Endodermal cell (in vitro differentiated cells): Measurements from ENCODE around the gene ANKRD44. TPM values are rescaled to one million over a fixed set of nuclear protein-coding genes. Genes with fewer than 3 reads are reported as not detected.

ENCODE experiments used
- DNase-seq: peaks from one replicate; pipeline ENCODE4 v3.0.0-alpha.2; 2017
- H3K27ac ChIP-seq: 2 replicates; pipeline ENCODE4 v1.5.1; 2013; ENCODE audit warnings: mild to moderate bottlenecking, low read depth, low read length, moderate library complexity
- H3K27me3 ChIP-seq: 2 replicates; pipeline ENCODE4 v1.6.1; 2013; ENCODE audit warnings: mild to moderate bottlenecking, low read length, moderate library complexity; ENCODE audit not compliant: insufficient read depth, control insufficient read depth, poor library complexity, severe bottlenecking
- H3K36me3 ChIP-seq: 2 replicates; pipeline ENCODE4 v1.7.0; 2013; ENCODE audit warnings: mild to moderate bottlenecking, low read length, moderate library complexity; ENCODE audit not compliant: control insufficient read depth, insufficient read depth
- H3K4me1 ChIP-seq: one replicate; pipeline ENCODE4 v1.7.0; 2013; ENCODE audit warnings: low read length; ENCODE audit not compliant: control insufficient read depth, insufficient read depth
- H3K4me3 ChIP-seq: 2 replicates; pipeline ENCODE4 v1.5.1; 2013; ENCODE audit warnings: mild to moderate bottlenecking, low read length, moderate library complexity
- H3K9ac ChIP-seq: 2 replicates; pipeline ENCODE4 v1.6.1; 2013; ENCODE audit warnings: mild to moderate bottlenecking, low read length, moderate library complexity; ENCODE audit not compliant: poor library complexity, severe bottlenecking; ENCODE audit errors: extremely low read depth
- H3K9me3 ChIP-seq: 2 replicates; pipeline ENCODE4 v1.6.1; 2013; ENCODE audit warnings: mild to moderate bottlenecking, low read length, moderate library complexity; ENCODE audit not compliant: control insufficient read depth
- H3K27ac Mint-ChIP-seq: 2 replicates; pipeline ENCODE4 v1.8.0; 2020; ENCODE audit warnings: mixed read lengths
- H3K27me3 Mint-ChIP-seq: 2 replicates; pipeline ENCODE4 v1.8.0; 2021; ENCODE audit warnings: mild to moderate bottlenecking, mixed read lengths; ENCODE audit not compliant: insufficient read depth
- H3K36me3 Mint-ChIP-seq: 2 replicates; pipeline ENCODE4 v1.8.0; 2020; ENCODE audit warnings: low read depth, mixed read lengths
- H3K4me1 Mint-ChIP-seq: 2 replicates; pipeline ENCODE4 v1.8.0; 2020; ENCODE audit warnings: mixed read lengths
- H3K4me3 Mint-ChIP-seq: 2 replicates; pipeline ENCODE4 v1.8.0; 2020; ENCODE audit warnings: mild to moderate bottlenecking, moderate library complexity, mixed read lengths
- H3K9me3 Mint-ChIP-seq: 2 replicates; pipeline ENCODE4 v1.8.0; 2020; ENCODE audit warnings: mild to moderate bottlenecking, mixed read lengths
- WGBS, 2 experiments: methylation state at CpG; one replicate each; pipeline versions ENCODE4 v1.1.5 to v1.1.7; 2013; ENCODE audit warnings: missing lambda C conversion rate in 2 of 2, mixed read lengths in 1 of 2; ENCODE audit not compliant: insufficient coverage in 1 of 2, insufficient read length in 1 of 2; 5-methylcytosine and 5-hydroxymethylcytosine counted together
- total RNA-seq, 2 donors: library from RNA; stranded (reverse); fragmentation: NEBNext Ultra II Directional in 1 of 2; extraction: Animal tissue kit (Norgen Biotek cat#: 25700) in 1 of 2; gene quantifications; 2 replicates in 1 of 2; 3 replicates in 1 of 2; pipeline ENCODE4 v1.2.1, GENCODE V29; 2021
- TF ChIP-seq, protein P1 (sequence below): fragments of 200-600 bp; sonication (generic); conservative IDR thresholded peaks from 2 replicates; pipeline ENCODE4 v1.5.0; 2021; ENCODE audit warnings: antibody characterized with exemption, mild to moderate bottlenecking

Gene ANKRD44
- total RNA-seq, 2 donors from 2014 or later, result 6.2 to 10.6 TPM

DNA sequence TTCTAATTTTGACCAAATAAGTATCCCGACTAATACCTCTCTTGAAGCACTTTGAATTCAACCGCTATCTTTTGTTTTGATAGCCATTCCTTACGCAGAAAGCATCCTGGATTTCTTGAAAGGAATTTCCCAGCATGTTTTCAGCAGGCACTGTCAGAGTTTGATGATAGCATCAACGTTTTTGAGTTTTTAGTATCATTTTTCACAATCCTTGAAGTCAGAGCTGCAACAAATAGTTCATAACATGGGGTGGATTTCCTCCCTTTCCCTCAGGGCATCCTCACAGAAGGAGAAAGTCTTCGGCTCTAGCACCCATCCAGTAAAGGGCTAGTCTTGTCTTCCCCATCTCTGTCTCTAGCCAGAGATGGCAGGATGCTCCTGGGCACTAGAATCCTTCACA is 46.2 kb downstream of the ANKRD44 start:
- H3K9ac ChIP-seq, result no peak overlapping the region
- H3K9me3 ChIP-seq, result no peaks in the 10 kb centered on the region
- Mint-ChIP-seq H3K4me1 (peaks cover 9% of the 10 kb centered on the region), H3K4me3 (no peak overlapping the region), H3K27ac (no peak overlapping the region), H3K27me3 (no peaks in the 10 kb centered on the region), H3K9me3 (no peaks in the 10 kb centered on the region), H3K36me3 (no peaks in the 10 kb centered on the region)
- H3K4me1 ChIP-seq, result peaks cover 4% of the 10 kb centered on the region
- no peak overlapping the region for H3K4me3 ChIP-seq
- no peaks in the 10 kb centered on the region for H3K36me3 ChIP-seq
- H3K27me3 ChIP-seq, result no peaks in the 10 kb centered on the region
- DNase-seq, result no peak
- no peak overlapping the region for H3K27ac ChIP-seq
- 86 to 88% methylated on average over 4 to 5 of the region's 5 CpGs for WGBS, 2 experiments
- TF ChIP-seq, protein P1, sequence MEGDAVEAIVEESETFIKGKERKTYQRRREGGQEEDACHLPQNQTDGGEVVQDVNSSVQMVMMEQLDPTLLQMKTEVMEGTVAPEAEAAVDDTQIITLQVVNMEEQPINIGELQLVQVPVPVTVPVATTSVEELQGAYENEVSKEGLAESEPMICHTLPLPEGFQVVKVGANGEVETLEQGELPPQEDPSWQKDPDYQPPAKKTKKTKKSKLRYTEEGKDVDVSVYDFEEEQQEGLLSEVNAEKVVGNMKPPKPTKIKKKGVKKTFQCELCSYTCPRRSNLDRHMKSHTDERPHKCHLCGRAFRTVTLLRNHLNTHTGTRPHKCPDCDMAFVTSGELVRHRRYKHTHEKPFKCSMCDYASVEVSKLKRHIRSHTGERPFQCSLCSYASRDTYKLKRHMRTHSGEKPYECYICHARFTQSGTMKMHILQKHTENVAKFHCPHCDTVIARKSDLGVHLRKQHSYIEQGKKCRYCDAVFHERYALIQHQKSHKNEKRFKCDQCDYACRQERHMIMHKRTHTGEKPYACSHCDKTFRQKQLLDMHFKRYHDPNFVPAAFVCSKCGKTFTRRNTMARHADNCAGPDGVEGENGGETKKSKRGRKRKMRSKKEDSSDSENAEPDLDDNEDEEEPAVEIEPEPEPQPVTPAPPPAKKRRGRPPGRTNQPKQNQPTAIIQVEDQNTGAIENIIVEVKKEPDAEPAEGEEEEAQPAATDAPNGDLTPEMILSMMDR, result no peak

DNA sequence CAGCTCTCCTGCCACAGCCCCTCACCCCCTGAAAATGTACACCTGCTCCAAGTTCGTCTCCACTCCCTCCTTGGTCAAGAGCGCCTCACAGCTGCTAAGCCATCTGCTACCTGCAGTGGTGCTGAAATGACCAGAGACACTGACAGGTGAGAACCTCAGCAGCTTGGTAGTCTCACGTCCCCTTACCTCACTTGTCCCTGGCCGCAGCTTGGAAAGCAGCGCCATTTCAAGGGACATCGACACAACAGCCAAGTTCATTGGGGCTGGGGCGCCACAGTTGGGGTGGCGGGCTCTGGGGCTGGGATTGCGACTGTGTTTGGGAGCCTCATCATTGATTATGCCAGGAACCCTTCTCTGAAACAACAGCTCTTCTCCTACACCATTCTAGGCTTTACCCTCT is 47.5 kb downstream of the ANKRD44 start:
- DNase-seq, result no peak
- H3K9me3 Mint-ChIP-seq, result no peaks in the 10 kb centered on the region
- WGBS, 2 experiments, result 93 to 94% methylated on average over 7 to 9 of the region's 9 CpGs

DNA sequence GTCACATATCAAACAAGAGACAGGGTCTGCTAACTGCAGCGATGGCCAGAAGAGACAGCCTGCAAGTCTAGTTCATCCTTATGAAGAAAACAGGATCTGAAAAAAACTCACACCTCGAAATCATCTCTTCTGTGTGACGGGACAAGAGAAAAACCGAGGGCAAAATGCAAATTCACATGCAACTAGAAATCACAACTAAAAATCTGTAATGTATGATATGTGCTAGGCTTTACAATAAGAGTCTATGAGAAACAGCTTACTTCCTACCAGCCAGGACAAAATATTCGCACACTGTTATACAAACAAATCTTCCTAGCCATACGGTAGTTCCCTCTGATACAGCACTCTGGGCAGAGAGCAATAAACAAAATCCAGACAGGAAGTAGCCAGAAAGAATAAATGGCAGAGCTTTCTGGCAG is 48.8 kb downstream of the ANKRD44 start:
- no peaks in the 10 kb centered on the region for H3K9me3 ChIP-seq
- Mint-ChIP-seq H3K27me3 (no peaks in the 10 kb centered on the region), H3K4me1 (no peaks in the 10 kb centered on the region), H3K4me3 (no peak overlapping the region), H3K9me3 (no peaks in the 10 kb centered on the region), H3K27ac (peak overlapping the region; percentile 30), H3K36me3 (no peaks in the 10 kb centered on the region)
- H3K4me3 ChIP-seq, result no peak overlapping the region
- no peaks in the 10 kb centered on the region for H3K36me3 ChIP-seq
- TF ChIP-seq, protein P1, result no peak
- no peaks in the 10 kb centered on the region for H3K4me1 ChIP-seq
- no peak for DNase-seq
- H3K27ac ChIP-seq, result no peak overlapping the region
- H3K27me3 ChIP-seq, result no peaks in the 10 kb centered on the region
- 90 to 94% methylated on average over 3 to 6 of the region's 6 CpGs for WGBS, 2 experiments
- no peak overlapping the region for H3K9ac ChIP-seq

More for the DNA sequence above, 47.5 kb downstream of the ANKRD44 start:
- TF ChIP-seq, protein P1, result no peak
- H3K9me3 ChIP-seq, result no peaks in the 10 kb centered on the region
- H3K4me1 ChIP-seq, result peaks cover 2% of the 10 kb centered on the region
- no peak overlapping the region for H3K4me3 Mint-ChIP-seq
- no peaks in the 10 kb centered on the region for H3K27me3 ChIP-seq
- no peak overlapping the region for H3K27ac ChIP-seq
- H3K9ac ChIP-seq, result no peak overlapping the region
- H3K36me3 Mint-ChIP-seq, result no peaks in the 10 kb centered on the region
- H3K27me3 Mint-ChIP-seq, result no peaks in the 10 kb centered on the region
- H3K4me1 Mint-ChIP-seq, result peaks cover 6% of the 10 kb centered on the region
- H3K4me3 ChIP-seq, result no peak overlapping the region
- no peak overlapping the region for H3K27ac Mint-ChIP-seq
- H3K36me3 ChIP-seq, result no peaks in the 10 kb centered on the region
